ENCODE measurements around the gene NUP214. TPM values are rescaled to one million over a fixed set of nuclear protein-coding genes. Genes with fewer than 3 reads are reported as not detected.
"Not testable (repeated sequence)": the region's sequence is repeated elsewhere in the genome, so short reads cannot be mapped to it uniquely, and the experiment has no call there.

NUP214 gene
- total and polyA plus RNA-seq, 4 donors, result 6.6 to 63.6 (median 40.3) TPM

GRCh38 chr9:131095666-131096268, 29.6 kb upstream of the NUP214 start:
- Histone ChIP-seq H3K27me3 (ENCODE audit: control insufficient read depth in 1 of 2, insufficient read depth in 2 of 2, low read length in 1 of 2) (no peaks in the 10 kb centered on the region), H3K27ac (ENCODE audit: low read depth in 1 of 2, low read length in 2 of 2) (no peak overlapping the region), H3K36me3 (ENCODE audit: control insufficient read depth in 1 of 2, insufficient read depth in 2 of 2, low read length in 1 of 2) (no peaks in the 10 kb centered on the region), H3K9me3 (ENCODE audit: control insufficient read depth, low read length) (no peaks in the 10 kb centered on the region), H3K4me1 (ENCODE audit: control insufficient read depth in 1 of 2, insufficient read depth in 2 of 2, low read length in 2 of 2) (no peaks in the 10 kb centered on the region), H3K4me3 (ENCODE audit: low read length in 2 of 2) (peak overlapping the region in 1 of 2 donors; percentile 43)
- intact Hi-C loops (cut with DNase I), result no loop called here
- ATAC-seq (ENCODE audit: low FRiP score) (no peak), DNase-seq (no peak)
- 31 to 33% methylated on average over 16 of the region's 16 CpGs for WGBS, 2 donors

DNA sequence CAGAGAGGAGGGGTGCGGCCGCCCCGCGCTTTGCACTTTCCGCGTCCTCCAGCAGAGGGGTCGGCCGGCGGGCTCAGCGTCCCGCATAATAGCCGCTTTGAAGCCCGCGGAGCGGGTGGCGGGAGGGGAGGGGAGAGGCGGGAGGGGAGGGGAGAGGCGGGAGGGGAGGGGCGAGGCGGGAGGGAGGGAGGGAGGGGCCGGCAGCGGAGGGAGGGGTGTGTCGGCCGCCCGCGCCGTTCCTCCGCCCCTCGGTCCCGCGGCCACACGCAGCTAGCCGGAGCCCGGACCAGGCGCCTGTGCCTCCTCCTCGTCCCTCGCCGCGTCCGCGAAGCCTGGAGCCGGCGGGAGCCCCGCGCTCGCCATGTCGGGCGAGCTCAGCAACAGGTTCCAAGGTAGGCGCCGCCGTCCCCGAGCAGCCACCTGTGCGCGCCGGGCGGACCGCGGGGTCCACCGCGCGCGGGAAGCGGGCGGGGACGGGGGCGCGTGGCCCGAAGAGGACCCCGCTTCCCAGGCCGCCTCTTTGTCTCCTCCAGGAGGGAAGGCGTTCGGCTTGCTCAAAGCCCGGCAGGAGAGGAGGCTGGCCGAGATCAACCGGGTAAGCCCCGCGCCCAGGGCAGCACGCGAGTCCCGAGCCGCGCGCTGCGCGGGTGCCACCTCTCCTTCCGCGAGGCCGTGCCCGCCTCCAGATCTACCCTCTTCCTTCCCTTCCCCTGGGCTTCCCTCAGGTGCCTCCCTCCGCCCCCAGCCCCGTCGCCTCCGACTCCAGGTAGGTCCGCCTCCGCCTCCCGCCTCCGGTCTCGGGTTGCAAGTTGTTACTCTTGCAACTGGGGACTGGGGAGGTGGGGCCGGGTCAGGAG, 28.9 kb upstream of the NUP214 start, which contains the start of gene AIF1L:
Gene AIF1L (plus strand): TSS at position 263 of the 857 bp plus-strand sequence. CDS start 99 bp downstream, at position 362.
- Histone ChIP-seq H3K27me3 (ENCODE audit: control insufficient read depth in 1 of 2, insufficient read depth in 2 of 2, low read length in 1 of 2) (no peaks in the 10 kb centered on the region), H3K4me1 (ENCODE audit: control insufficient read depth in 1 of 2, insufficient read depth in 2 of 2, low read length in 2 of 2) (no peaks in the 10 kb centered on the region), H3K27ac (ENCODE audit: low read depth in 1 of 2, low read length in 2 of 2) (peak within 1 kb of the TSS in 1 of 2 donors; percentile 20), H3K4me3 (ENCODE audit: low read length in 2 of 2) (peak within 1 kb of the TSS; percentile 42 to 43), H3K36me3 (ENCODE audit: control insufficient read depth in 1 of 2, insufficient read depth in 2 of 2, low read length in 1 of 2) (no peaks in the 10 kb centered on the region), H3K9me3 (ENCODE audit: control insufficient read depth, low read length) (no peaks in the 10 kb centered on the region)
- ATAC-seq (ENCODE audit: low FRiP score), result no peak
- DNase-seq, result peak in 1 of 2 donors; percentile 76
- WGBS, 2 donors, result 0 to 1% methylated on average over 60 to 95 of the region's 99 CpGs
- intact Hi-C loops (cut with DNase I), result no loop called here

- Histone ChIP-seq H3K27ac (ENCODE audit: low read depth in 1 of 2, low read length in 2 of 2) (peak overlapping the region in 1 of 2 donors; percentile 2), H3K4me1 (ENCODE audit: control insufficient read depth in 1 of 2, insufficient read depth in 2 of 2, low read length in 2 of 2) (no peaks in the 10 kb centered on the region), H3K27me3 (ENCODE audit: control insufficient read depth in 1 of 2, insufficient read depth in 2 of 2, low read length in 1 of 2) (no peaks in the 10 kb centered on the region), H3K4me3 (ENCODE audit: low read length in 2 of 2) (peak overlapping the region; percentile 42 to 43), H3K9me3 (ENCODE audit: control insufficient read depth, low read length) (no peaks in the 10 kb centered on the region), H3K36me3 (ENCODE audit: control insufficient read depth in 1 of 2, insufficient read depth in 2 of 2, low read length in 1 of 2) (no peaks in the 10 kb centered on the region)
- 19 to 24% methylated on average over 19 of the region's 19 CpGs for WGBS, 2 donors
- DNase-seq, result no peak
- intact Hi-C loops (cut with DNase I), result no loop called here
- no peak for ATAC-seq (ENCODE audit: low FRiP score)
Observed at GRCh38 chr9:131097126-131097947, 28.0 kb upstream of the NUP214 start.

DNA sequence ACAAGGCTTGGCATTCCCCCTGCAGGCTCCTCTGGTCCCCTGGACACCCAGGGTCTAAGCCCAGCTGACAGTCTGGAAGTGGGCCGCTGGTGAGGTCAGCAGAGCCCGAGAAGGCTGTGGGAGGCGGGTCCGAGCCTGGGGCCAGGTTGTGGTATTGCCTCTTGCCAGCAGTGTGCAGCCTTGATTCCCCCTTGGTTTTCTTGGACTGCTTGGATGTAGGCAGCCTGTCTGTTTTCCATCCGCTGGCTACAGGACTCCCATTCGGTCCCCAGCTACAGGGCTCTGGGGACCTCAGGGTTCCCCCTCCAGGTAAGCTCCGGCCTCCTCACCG, 27.5 kb upstream of the NUP214 start:
- ATAC-seq (ENCODE audit: low FRiP score), result no peak
- no peaks in the 10 kb centered on the region for H3K27me3 ChIP-seq (ENCODE audit: control insufficient read depth in 1 of 2, insufficient read depth in 2 of 2, low read length in 1 of 2)
- no peak overlapping the region for H3K27ac ChIP-seq (ENCODE audit: low read depth in 1 of 2, low read length in 2 of 2)

GRCh38 chr9:131098391-131099101, 26.8 kb upstream of the NUP214 start:
- H3K27me3 ChIP-seq (ENCODE audit: control insufficient read depth in 1 of 2, insufficient read depth in 2 of 2, low read length in 1 of 2), result no peaks in the 10 kb centered on the region
- no peaks in the 10 kb centered on the region for H3K36me3 ChIP-seq (ENCODE audit: control insufficient read depth in 1 of 2, insufficient read depth in 2 of 2, low read length in 1 of 2)
- no peaks in the 10 kb centered on the region for H3K4me1 ChIP-seq (ENCODE audit: control insufficient read depth in 1 of 2, insufficient read depth in 2 of 2, low read length in 2 of 2)
- WGBS, 2 donors, result 70 to 76% methylated on average over 13 of the region's 13 CpGs
- no peak for DNase-seq
- H3K4me3 ChIP-seq (ENCODE audit: low read length in 2 of 2), result no peak overlapping the region
- ATAC-seq (ENCODE audit: low FRiP score), result no peak
- peak overlapping the region in 1 of 2 donors; percentile 3 for H3K27ac ChIP-seq (ENCODE audit: low read depth in 1 of 2, low read length in 2 of 2)
- no peaks in the 10 kb centered on the region for H3K9me3 ChIP-seq (ENCODE audit: control insufficient read depth, low read length)
- intact Hi-C loops (cut with DNase I), result no loop called here

More for the DNA sequence above, 27.5 kb upstream of the NUP214 start:
- no peak for DNase-seq
- Histone ChIP-seq H3K9me3 (ENCODE audit: control insufficient read depth, low read length) (no peaks in the 10 kb centered on the region), H3K4me3 (ENCODE audit: low read length in 2 of 2) (no peak overlapping the region), H3K36me3 (ENCODE audit: control insufficient read depth in 1 of 2, insufficient read depth in 2 of 2, low read length in 1 of 2) (no peaks in the 10 kb centered on the region), H3K4me1 (ENCODE audit: control insufficient read depth in 1 of 2, insufficient read depth in 2 of 2, low read length in 2 of 2) (no peaks in the 10 kb centered on the region)
- WGBS, 2 donors, result 33 to 49% methylated on average over 8 of the region's 8 CpGs
- intact Hi-C loops (cut with DNase I), result no loop called here

DNA sequence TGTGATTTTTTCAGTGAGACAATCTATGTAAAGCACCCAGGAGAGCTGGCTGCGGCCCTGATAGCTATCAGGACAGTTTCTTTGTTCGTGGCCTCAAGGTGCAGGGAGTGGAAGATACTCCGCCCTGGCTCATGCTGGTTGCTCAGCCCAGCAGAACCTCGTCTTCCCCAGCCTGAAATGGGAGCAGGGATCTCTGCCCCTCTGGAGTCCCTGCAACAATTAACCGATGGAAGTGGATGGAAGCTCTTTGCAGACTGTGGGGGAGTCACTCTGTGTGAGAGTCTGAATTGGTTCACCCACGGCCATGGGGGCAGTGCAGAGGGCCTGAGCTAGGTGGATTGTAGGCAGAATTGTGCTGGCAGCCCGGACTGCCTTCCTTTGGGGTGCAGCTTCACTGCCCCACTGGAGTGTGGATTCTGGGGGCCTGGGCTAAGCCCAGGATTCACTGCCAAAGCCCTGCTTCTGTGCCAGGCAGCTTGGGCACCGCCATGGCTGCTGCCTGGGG, 26.2 kb upstream of the NUP214 start:
- no peak overlapping the region for H3K4me3 ChIP-seq (ENCODE audit: low read length in 2 of 2)
- H3K27ac ChIP-seq (ENCODE audit: low read depth in 1 of 2, low read length in 2 of 2), result no peak overlapping the region
- no peaks in the 10 kb centered on the region for H3K9me3 ChIP-seq (ENCODE audit: control insufficient read depth, low read length)
- no peak for DNase-seq
- intact Hi-C loops (cut with DNase I), result no loop called here
- no peaks in the 10 kb centered on the region for H3K27me3 ChIP-seq (ENCODE audit: control insufficient read depth in 1 of 2, insufficient read depth in 2 of 2, low read length in 1 of 2)
- H3K4me1 ChIP-seq (ENCODE audit: control insufficient read depth in 1 of 2, insufficient read depth in 2 of 2, low read length in 2 of 2), result no peaks in the 10 kb centered on the region
- H3K36me3 ChIP-seq (ENCODE audit: control insufficient read depth in 1 of 2, insufficient read depth in 2 of 2, low read length in 1 of 2), result no peaks in the 10 kb centered on the region
- 71 to 75% methylated on average over 8 of the region's 8 CpGs for WGBS, 2 donors
- no peak for ATAC-seq (ENCODE audit: low FRiP score)

- H3K4me1 ChIP-seq (ENCODE audit: control insufficient read depth in 1 of 2, insufficient read depth in 2 of 2, low read length in 2 of 2); DNase-seq; H3K36me3 ChIP-seq (ENCODE audit: control insufficient read depth in 1 of 2, insufficient read depth in 2 of 2, low read length in 1 of 2); H3K4me3 ChIP-seq (ENCODE audit: low read length in 2 of 2); H3K27ac ChIP-seq (ENCODE audit: low read depth in 1 of 2, low read length in 2 of 2); ATAC-seq (ENCODE audit: low FRiP score); H3K27me3 ChIP-seq (ENCODE audit: control insufficient read depth in 1 of 2, insufficient read depth in 2 of 2, low read length in 1 of 2); H3K9me3 ChIP-seq (ENCODE audit: control insufficient read depth, low read length); intact Hi-C loops (cut with DNase I): not testable (repeated sequence)
- 93 to 94% methylated on average over 8 of the region's 8 CpGs for WGBS, 2 donors
Observed at GRCh38 chr9:131099845-131100244, 25.5 kb upstream of the NUP214 start.

DNA sequence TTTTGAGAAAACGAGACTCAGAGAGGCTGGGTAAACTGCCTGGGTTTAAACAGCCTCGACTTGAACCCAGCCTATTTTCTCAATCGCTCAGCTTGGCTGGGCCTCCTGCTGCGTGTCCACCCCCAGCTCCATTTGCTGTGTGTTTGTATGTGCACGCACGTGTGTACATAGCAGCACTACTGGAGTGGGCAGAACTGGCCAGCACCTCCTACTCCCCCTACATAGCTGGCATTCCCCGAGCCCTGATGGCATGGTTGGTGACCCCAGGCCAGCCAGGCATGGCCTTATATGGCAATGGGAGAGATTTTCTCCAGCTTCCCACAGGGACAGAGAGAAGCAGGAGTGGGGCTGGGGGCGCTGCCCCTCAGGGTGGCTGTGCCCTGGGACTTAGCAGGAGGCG, 24.9 kb upstream of the NUP214 start:
- ATAC-seq (ENCODE audit: low FRiP score), result no peak
- WGBS, 2 donors, result 30 to 31% methylated on average over 9 of the region's 9 CpGs
- Histone ChIP-seq H3K4me1 (ENCODE audit: control insufficient read depth in 1 of 2, insufficient read depth in 2 of 2, low read length in 2 of 2) (no peaks in the 10 kb centered on the region), H3K36me3 (ENCODE audit: control insufficient read depth in 1 of 2, insufficient read depth in 2 of 2, low read length in 1 of 2) (no peaks in the 10 kb centered on the region), H3K27me3 (ENCODE audit: control insufficient read depth in 1 of 2, insufficient read depth in 2 of 2, low read length in 1 of 2) (no peaks in the 10 kb centered on the region), H3K4me3 (ENCODE audit: low read length in 2 of 2) (no peak overlapping the region), H3K9me3 (ENCODE audit: control insufficient read depth, low read length) (no peaks in the 10 kb centered on the region), H3K27ac (ENCODE audit: low read depth in 1 of 2, low read length in 2 of 2) (no peak overlapping the region)
- DNase-seq, result no peak
- intact Hi-C loops (cut with DNase I), result no loop called here

All from aorta (tissue), 5 donors.